Fibroblast of villous mesenchyme (primary cell): ENCODE results near the gene PTH1R. TPM values are rescaled to one million over a fixed set of nuclear protein-coding genes. Genes with fewer than 3 reads are reported as not detected.

Experiments
- DNase-seq: peaks from one replicate; pipeline ENCODE4 v3.0.0-alpha.2; 2010; ENCODE audit warnings: low read depth
- H3K4me3 ChIP-seq: 2 replicates; pipeline ENCODE4 v1.5.1; 2011; ENCODE audit warnings: low read depth, mild to moderate bottlenecking, low read length
- small RNA-seq: library from RNA; depleted of rRNA; stranded (forward); fragments of <200 nt; gene quantifications from one replicate; pipeline ENCODE3, GENCODE V24; 2012
- total RNA-seq: library from RNA; depleted of rRNA; stranded (reverse); fragments of >200 nt; gene quantifications from 2 replicates; pipeline ENCODE4 v1.2.3, GENCODE V29; 2012
- TF ChIP-seq, protein P1 (sequence below): IDR thresholded peaks from 2 replicates; pipeline ENCODE4 v1.5.1; 2012; ENCODE audit warnings: low read depth, mild to moderate bottlenecking, low read length; ENCODE audit not compliant: insufficient read depth

PTH1R gene
- total RNA-seq, 1 donor = 2.6 TPM

DNA sequence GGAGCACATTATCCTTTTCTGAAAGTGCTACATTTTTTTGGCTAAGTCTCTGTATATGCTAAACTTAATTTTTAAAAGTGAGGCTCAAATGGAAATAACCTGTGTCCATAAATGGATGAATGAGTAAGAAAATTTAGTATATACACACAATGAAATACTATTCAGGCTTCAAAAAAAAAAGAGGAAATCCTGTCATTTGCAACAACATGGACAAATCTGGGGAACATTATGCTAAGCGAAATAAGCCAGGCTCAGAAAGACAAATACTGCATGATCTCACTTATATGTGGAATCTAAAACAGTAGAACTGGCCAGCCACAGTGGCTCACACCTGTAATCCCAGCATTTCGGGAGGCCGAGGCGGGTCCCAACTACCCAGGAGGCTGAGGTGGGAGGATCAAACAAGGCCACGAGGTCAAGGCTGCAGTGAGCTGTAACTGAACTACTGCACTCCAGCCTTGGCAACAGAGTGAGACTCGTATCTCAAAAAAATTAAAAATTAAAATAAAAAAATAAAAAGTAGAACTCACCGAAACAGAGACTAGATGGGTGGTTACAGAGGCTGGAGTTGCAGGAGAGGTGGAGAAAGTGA, 73.2 kb downstream of the PTH1R start:
- TF ChIP-seq, protein P1, sequence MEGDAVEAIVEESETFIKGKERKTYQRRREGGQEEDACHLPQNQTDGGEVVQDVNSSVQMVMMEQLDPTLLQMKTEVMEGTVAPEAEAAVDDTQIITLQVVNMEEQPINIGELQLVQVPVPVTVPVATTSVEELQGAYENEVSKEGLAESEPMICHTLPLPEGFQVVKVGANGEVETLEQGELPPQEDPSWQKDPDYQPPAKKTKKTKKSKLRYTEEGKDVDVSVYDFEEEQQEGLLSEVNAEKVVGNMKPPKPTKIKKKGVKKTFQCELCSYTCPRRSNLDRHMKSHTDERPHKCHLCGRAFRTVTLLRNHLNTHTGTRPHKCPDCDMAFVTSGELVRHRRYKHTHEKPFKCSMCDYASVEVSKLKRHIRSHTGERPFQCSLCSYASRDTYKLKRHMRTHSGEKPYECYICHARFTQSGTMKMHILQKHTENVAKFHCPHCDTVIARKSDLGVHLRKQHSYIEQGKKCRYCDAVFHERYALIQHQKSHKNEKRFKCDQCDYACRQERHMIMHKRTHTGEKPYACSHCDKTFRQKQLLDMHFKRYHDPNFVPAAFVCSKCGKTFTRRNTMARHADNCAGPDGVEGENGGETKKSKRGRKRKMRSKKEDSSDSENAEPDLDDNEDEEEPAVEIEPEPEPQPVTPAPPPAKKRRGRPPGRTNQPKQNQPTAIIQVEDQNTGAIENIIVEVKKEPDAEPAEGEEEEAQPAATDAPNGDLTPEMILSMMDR = no peak
- DNase-seq = no peak
- no peak overlapping the region for H3K4me3 ChIP-seq

DNA sequence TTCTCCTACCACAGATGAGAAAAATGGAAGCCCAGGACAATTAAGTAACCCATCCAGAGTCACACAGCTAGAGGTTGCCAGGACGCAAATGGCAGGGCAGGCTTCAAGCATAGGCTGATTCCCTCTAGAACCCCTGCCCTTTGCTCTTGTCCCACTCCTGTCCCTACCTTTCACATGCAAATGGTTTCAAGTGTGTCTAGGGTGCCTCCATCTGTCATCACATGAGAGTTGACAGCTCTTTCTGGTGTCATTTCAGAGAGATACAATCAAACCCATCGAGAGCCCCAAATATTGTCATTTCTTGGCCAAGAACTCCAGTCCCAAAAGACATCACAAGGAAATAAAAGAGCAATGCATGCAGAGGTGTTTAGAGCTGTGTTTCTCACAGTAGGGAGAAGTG, 75.3 kb downstream of the PTH1R start:
- TF ChIP-seq, protein P1 = no peak
- H3K4me3 ChIP-seq = no peak overlapping the region
- DNase-seq = no peak

Small RNAs within 50 kb of the gene (small RNA-seq; reads per million reads assigned to genes)
- gene AC109583.2 = not detected

Other genes with a start within 250 kb of the PTH1R start
- gene ALS2CL, start 184.0 kb upstream of the PTH1R start, total RNA-seq = 2.6 and 6.0 TPM in 2 replicates
- gene TMIE, start 176.3 kb upstream of the PTH1R start, total RNA-seq = under 0.01 TPM in 1 of 2 replicates, not detected in the other
- not detected in 2 replicates for gene PRSS50, start 159.9 kb upstream of the PTH1R start, total RNA-seq
- gene MYL3, start 14.3 kb upstream of the PTH1R start, total RNA-seq = 0.97 and 1.7 TPM in 2 replicates
- gene CCDC12, start 99.0 kb downstream of the PTH1R start, total RNA-seq = 18.6 and 25.4 TPM in 2 replicates
- 3.5 and 5.5 TPM in 2 replicates for gene NBEAL2, start 101.9 kb downstream of the PTH1R start, total RNA-seq